Keratinocyte (primary cell): ENCODE results near the gene DNAAF2. TPM values are rescaled to one million over a fixed set of nuclear protein-coding genes. Genes with fewer than 3 reads are reported as not detected.

ENCODE experiments used
- DNase-seq: peaks from one replicate; pipeline ENCODE4 v3.0.0-alpha.2; 2011; ENCODE audit warnings: low read depth, missing footprints, low spot score
- FAIRE-seq: peaks from 2 replicates; lab custom pipeline; 2011; peaks lifted over from hg19 to GRCh38; lab: Jason Lieb, UNC
- H2AFZ ChIP-seq: 2 replicates; pipeline ENCODE4 v1.6.0; 2012; ENCODE audit warnings: low read length, control low read depth, inconsistent platforms; ENCODE audit not compliant: control insufficient read depth
- H3K27ac ChIP-seq: 2 replicates; pipeline ENCODE4 v1.5.1; 2011; ENCODE audit warnings: low read length; ENCODE audit not compliant: control insufficient read depth, insufficient read depth
- H3K27me3 ChIP-seq: 3 replicates; pipeline ENCODE4 v1.6.0; 2011; ENCODE audit warnings: low read length; ENCODE audit not compliant: control insufficient read depth, insufficient read depth; ENCODE audit errors: extremely low read depth
- H3K36me3 ChIP-seq, 2 experiments: 2 replicates in 1 of 2; 3 replicates in 1 of 2; pipeline ENCODE4 v1.5.1; 2011; ENCODE audit warnings: low read length in 2 of 2, mild to moderate bottlenecking in 1 of 2; ENCODE audit not compliant: control insufficient read depth in 2 of 2, insufficient read depth in 2 of 2; ENCODE audit errors: extremely low read depth in 1 of 2
- H3K4me1 ChIP-seq: 3 replicates; pipeline ENCODE4 v1.5.1; 2011; ENCODE audit warnings: low read length; ENCODE audit not compliant: control insufficient read depth, insufficient read depth; ENCODE audit errors: extremely low read depth
- H3K4me2 ChIP-seq: 3 replicates; pipeline ENCODE4 v1.6.0; 2011; ENCODE audit warnings: low read depth, low read length; ENCODE audit not compliant: control insufficient read depth, insufficient read depth; ENCODE audit errors: extremely low read depth
- H3K4me3 ChIP-seq, 3 experiments: fragments of 200-600 bp in 1 of 3; sonication (generic) in 1 of 3; 2 replicates in 2 of 3; 3 replicates in 1 of 3; pipeline ENCODE4 v1.5.1; 2011 to 2016; ENCODE audit warnings: low read length in 3 of 3, mild to moderate bottlenecking in 3 of 3, control low read depth in 2 of 3, inconsistent platforms in 1 of 3, low read depth in 1 of 3, mixed read lengths in 1 of 3, mixed run types in 1 of 3, moderate library complexity in 1 of 3; ENCODE audit not compliant: control insufficient read depth in 2 of 3, insufficient read depth in 2 of 3; ENCODE audit errors: extremely low read depth in 1 of 3
- H3K79me2 ChIP-seq: 2 replicates; pipeline ENCODE4 v1.6.0; 2012; ENCODE audit warnings: low read length; ENCODE audit not compliant: control insufficient read depth, insufficient read depth
- H3K9ac ChIP-seq: 3 replicates; pipeline ENCODE4 v1.6.0; 2011; ENCODE audit warnings: low read length; ENCODE audit not compliant: control insufficient read depth, insufficient read depth; ENCODE audit errors: extremely low read depth
- H3K9me1 ChIP-seq: 3 replicates; pipeline ENCODE4 v1.6.0; 2011; ENCODE audit warnings: low read length; ENCODE audit not compliant: control insufficient read depth, insufficient read depth; ENCODE audit errors: extremely low read depth
- H3K9me3 ChIP-seq: 2 replicates; pipeline ENCODE4 v1.5.1; 2012; ENCODE audit warnings: low read depth, low read length; ENCODE audit not compliant: control insufficient read depth
- H4K20me1 ChIP-seq: 3 replicates; pipeline ENCODE4 v1.6.0; 2011; ENCODE audit warnings: low read length; ENCODE audit not compliant: control insufficient read depth, insufficient read depth; ENCODE audit errors: extremely low read depth
- CTCF ChIP-seq, 3 experiments: IDR thresholded peaks in 1 of 3; conservative IDR thresholded peaks in 1 of 3; optimal IDR thresholded peaks in 1 of 3; 2 replicates in 2 of 3; 3 replicates in 1 of 3; pipeline versions ENCODE3 to v1.5.1; 2011; ENCODE audit warnings: low read length in 3 of 3, mild to moderate bottlenecking in 3 of 3, moderate library complexity in 2 of 3, control low read depth in 1 of 3, inconsistent platforms in 1 of 3; ENCODE audit not compliant: insufficient read depth in 2 of 3; ENCODE audit errors: extremely low read depth in 1 of 3
- EZH2 ChIP-seq: IDR thresholded peaks from one replicate; pipeline ENCODE4 v1.6.1; 2012; ENCODE audit warnings: inconsistent platforms, mild to moderate bottlenecking, low read length, moderate library complexity
- dilution Hi-C: fragments of 300-500 bp; cut with MboI; formaldehyde crosslinking; loops from one replicate; pipeline ENCODE4 v1.7.0; 2020; ENCODE audit warnings: low sequenced_read_pairs; ENCODE audit not compliant: extremely low pct_ligation_motif_present
- polyA plus RNA-seq, 5 experiments: library from polyadenylated mRNA; depleted of rRNA in 3 of 5; stranded (reverse) in 3 of 5; stranded (forward) in 1 of 5; unstranded in 1 of 5; fragments of >200 nt; gene quantifications; 1 replicate in 1 of 5; 2 replicates in 3 of 5; 3 replicates in 1 of 5; pipeline versions ENCODE4 v1.2.1 to v1.2.3, GENCODE V29; 2011 to 2012; ENCODE audit warnings: missing spikeins in 2 of 5, low read depth in 1 of 5, low replicate concordance in 1 of 5

DNAAF2 gene
- polyA plus RNA-seq, 1 donor (not counting 4 experiments of a cell fraction or from before 2014, with no cell fraction given), result 9.5 TPM

- TF ChIP-seq CTCF (optimal IDR thresholded peaks at IDR 0.05 in 1 of 3, IDR thresholded peaks at IDR 0.05 in 1 of 3, conservative IDR thresholded peaks at IDR 0.05 in 1 of 3; ENCODE audit: extremely low read depth in 1 of 3, insufficient read depth in 2 of 3, low read length in 3 of 3) (no peak), EZH2 (no peak)
These were observed 20.8 kb downstream of the DNAAF2 start for GRCh38 chr14:49614196-49614595.

GRCh38 chr14:49612671-49613070 lies 22.4 kb downstream of the DNAAF2 start:
- dilution Hi-C loops, result no loop called here
- H3K36me3 ChIP-seq, result peaks cover 0 to 5% of the 10 kb centered on the region in 2 experiments
- no peak for FAIRE-seq
- H2AFZ ChIP-seq, result no peak overlapping the region
- no peak overlapping the region for H3K9ac ChIP-seq
- H3K27ac ChIP-seq, result no peak overlapping the region
- no peaks in the 10 kb centered on the region for H3K9me1 ChIP-seq
- peaks cover under 1% of the 10 kb centered on the region for H3K79me2 ChIP-seq
- H4K20me1 ChIP-seq, result no peaks in the 10 kb centered on the region
- H3K27me3 ChIP-seq, result no peaks in the 10 kb centered on the region
- TF ChIP-seq CTCF (optimal IDR thresholded peaks at IDR 0.05 in 1 of 3, IDR thresholded peaks at IDR 0.05 in 1 of 3, conservative IDR thresholded peaks at IDR 0.05 in 1 of 3; ENCODE audit: extremely low read depth in 1 of 3, insufficient read depth in 2 of 3, low read length in 3 of 3) (no peak), EZH2 (no peak)
- H3K4me2 ChIP-seq, result no peak overlapping the region
- H3K4me1 ChIP-seq, result peaks cover 9% of the 10 kb centered on the region
- H3K9me3 ChIP-seq, result no peaks in the 10 kb centered on the region
- no peak for DNase-seq
- H3K4me3 ChIP-seq, result no peak overlapping the region

More at GRCh38 chr14:49614196-49614595, 20.8 kb downstream of the DNAAF2 start:
- peaks cover 16% of the 10 kb centered on the region for H3K79me2 ChIP-seq
- dilution Hi-C loops, result no loop called here
- no peaks in the 10 kb centered on the region for H3K27me3 ChIP-seq
- H3K4me1 ChIP-seq, result peaks cover 19% of the 10 kb centered on the region
- no peaks in the 10 kb centered on the region for H3K9me3 ChIP-seq
- peaks cover 2 to 6% of the 10 kb centered on the region in 2 experiments for H3K36me3 ChIP-seq
- no peaks in the 10 kb centered on the region for H4K20me1 ChIP-seq
- no peak overlapping the region for H3K27ac ChIP-seq
- no peak overlapping the region for H3K9ac ChIP-seq
- H3K4me2 ChIP-seq, result no peak overlapping the region
- no peaks in the 10 kb centered on the region for H3K9me1 ChIP-seq
- H3K4me3 ChIP-seq, result no peak overlapping the region
- FAIRE-seq, result no peak
- DNase-seq, result no peak
- H2AFZ ChIP-seq, result no peak overlapping the region
